Neural cell (in vitro differentiated cells): ENCODE data around the gene SYT13. TPM values are rescaled to one million over a fixed set of nuclear protein-coding genes. Genes with fewer than 3 reads are reported as not detected.

ENCODE experiments used
- H2AFZ ChIP-seq: fragments of 200-600, 300-800 bp; sonication (generic), shearing (Covaris generic); 2 replicates; pipeline ENCODE4 v1.6.0; 2014; ENCODE audit warnings: low read depth, mild to moderate bottlenecking, antibody characterized with exemption, low read length, moderate library complexity
- H3F3A ChIP-seq: fragments of 200-600 bp; shearing (Covaris generic); 2 replicates; pipeline ENCODE4 v1.6.1; 2016; ENCODE audit warnings: mild to moderate bottlenecking, moderate library complexity, mixed read lengths, antibody characterized with exemption, low read length; ENCODE audit not compliant: insufficient read depth, poor library complexity, severe bottlenecking
- H3K27ac ChIP-seq: fragments of 200-600, 300-800 bp; sonication (generic), shearing (Covaris generic); 2 replicates; pipeline ENCODE4 v1.5.1; 2014; ENCODE audit warnings: mild to moderate bottlenecking, low read length, moderate library complexity
- H3K27me3 ChIP-seq: fragments of 300-800, 200-600 bp; sonication (generic), shearing (Covaris generic); 2 replicates; pipeline ENCODE4 v1.6.0; 2014; ENCODE audit warnings: mild to moderate bottlenecking, low read depth, low read length, moderate library complexity; ENCODE audit not compliant: insufficient read depth
- H3K36me3 ChIP-seq: fragments of 300-800, 200-600 bp; sonication (generic), shearing (Covaris generic); 2 replicates; pipeline ENCODE4 v1.5.1; 2014; ENCODE audit warnings: mild to moderate bottlenecking, antibody characterized with exemption, low read length, moderate library complexity; ENCODE audit not compliant: insufficient read depth
- H3K4me2 ChIP-seq: fragments of 300-800, 200-600 bp; sonication (generic), shearing (Covaris generic); 2 replicates; pipeline ENCODE4 v1.6.0; 2014; ENCODE audit warnings: mild to moderate bottlenecking, low read length
- H3K4me3 ChIP-seq: fragments of 300-800, 200-600 bp; sonication (generic), shearing (Covaris generic); 2 replicates; pipeline ENCODE4 v1.5.1; 2014; ENCODE audit warnings: mild to moderate bottlenecking, low read length, moderate library complexity
- H3K79me2 ChIP-seq: fragments of 200-600 bp; shearing (Covaris generic); replicated peaks from 2 replicates; pipeline ENCODE4 v1.6.0; 2014; ENCODE audit warnings: mild to moderate bottlenecking, low read length, moderate library complexity; ENCODE audit not compliant: insufficient read depth
- H3K9ac ChIP-seq: fragments of 300-800, 200-600 bp; sonication (generic), shearing (Covaris generic); 2 replicates; pipeline ENCODE4 v1.6.1; 2016; ENCODE audit warnings: mild to moderate bottlenecking, low read length, mixed read lengths
- H3K9me2 ChIP-seq: fragments of 200-600 bp; shearing (Covaris generic); 2 replicates; pipeline ENCODE4 v1.6.1; 2016; ENCODE audit warnings: mild to moderate bottlenecking, low read length, mixed read lengths; ENCODE audit not compliant: insufficient read depth
- H3K9me3 ChIP-seq: fragments of 200-600, 300-800 bp; sonication (generic), shearing (Covaris generic); 2 replicates; pipeline ENCODE4 v1.6.1; 2016; ENCODE audit warnings: mild to moderate bottlenecking, mixed run types, low read length, moderate library complexity, mixed read lengths
- H4K20me1 ChIP-seq: fragments of 200-600 bp; shearing (Covaris generic); 2 replicates; pipeline ENCODE4 v1.6.1; 2016; ENCODE audit warnings: mild to moderate bottlenecking, mixed run types; ENCODE audit not compliant: insufficient read depth
- TAF1 ChIP-seq: IDR thresholded peaks from 2 replicates; pipeline ENCODE4 v1.6.1; 2012; ENCODE audit warnings: low read depth
- polyA plus RNA-seq: library from polyadenylated mRNA; depleted of rRNA; stranded (reverse); fragments of >200 nt; gene quantifications from 2 replicates; pipeline ENCODE4 v1.2.3, GENCODE V29; 2014
- TF ChIP-seq, protein P1 (sequence below): IDR thresholded peaks from 2 replicates; pipeline ENCODE4 v1.6.1; 2012; ENCODE audit warnings: borderline replicate concordance

The SYT13 gene
- polyA plus RNA-seq, 1 donor from 2014 or later, result 60.8 TPM

DNA sequence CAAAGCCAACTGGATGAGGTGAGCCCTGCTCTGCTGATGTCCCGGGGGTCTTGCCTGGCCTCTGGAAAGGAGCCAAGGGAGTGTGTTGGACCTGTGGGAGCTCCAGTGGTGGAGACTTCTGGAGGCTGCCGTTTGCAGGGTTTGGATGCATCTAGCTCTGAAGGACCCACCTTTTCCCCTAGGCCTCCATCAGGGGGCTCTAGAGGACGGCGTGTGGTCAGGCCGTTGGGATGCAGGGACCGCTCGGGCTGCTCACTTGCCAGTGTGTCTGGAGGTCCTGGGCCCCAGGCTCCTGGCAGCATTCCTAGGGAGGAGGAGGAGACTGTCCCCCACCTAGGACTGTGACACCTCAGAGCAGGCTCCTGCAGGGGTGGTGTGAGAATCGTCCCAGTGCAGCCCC is 81.4 kb downstream of the SYT13 start:
- Histone ChIP-seq H2AFZ (no peak overlapping the region), H3K36me3 (no peaks in the 10 kb centered on the region), H4K20me1 (no peaks in the 10 kb centered on the region), H3K79me2 (no peaks in the 10 kb centered on the region), H3K9ac (no peak overlapping the region), H3F3A (no peaks in the 10 kb centered on the region), H3K4me2 (no peak overlapping the region), H3K27me3 (no peaks in the 10 kb centered on the region), H3K4me3 (no peak overlapping the region), H3K9me2 (no peaks in the 10 kb centered on the region), H3K9me3 (no peaks in the 10 kb centered on the region), H3K27ac (no peak overlapping the region)
- TF ChIP-seq TAF1, result no peak

DNA sequence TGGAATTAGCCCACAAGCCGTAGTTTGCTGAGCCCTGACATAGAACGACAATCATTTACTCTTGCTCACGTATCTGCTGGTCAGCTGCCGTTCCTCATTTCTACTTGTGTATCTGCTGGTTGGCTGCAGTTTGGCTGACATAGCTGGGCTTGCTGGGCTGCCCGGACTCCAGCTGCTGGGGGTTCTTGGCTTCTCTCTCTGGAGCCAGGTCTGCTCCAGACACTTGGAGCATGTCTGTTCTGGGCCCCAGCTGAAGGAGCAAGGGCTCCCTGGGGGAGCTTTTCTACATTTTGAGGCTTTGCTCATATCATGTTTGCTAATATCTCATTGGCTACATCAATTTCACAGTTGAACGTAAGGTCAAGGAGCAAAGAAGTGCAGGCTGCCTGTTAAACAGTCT is 92.4 kb downstream of the SYT13 start:
- Histone ChIP-seq H3K27ac (no peak overlapping the region), H3K79me2 (no peaks in the 10 kb centered on the region), H4K20me1 (no peaks in the 10 kb centered on the region), H3K9me3 (no peaks in the 10 kb centered on the region), H3K9ac (no peak overlapping the region), H3K27me3 (no peaks in the 10 kb centered on the region), H3K9me2 (no peaks in the 10 kb centered on the region), H3K4me3 (no peak overlapping the region), H3K4me2 (no peak overlapping the region), H3F3A (no peaks in the 10 kb centered on the region), H2AFZ (no peak overlapping the region), H3K36me3 (no peaks in the 10 kb centered on the region)
- TF ChIP-seq, protein P1, sequence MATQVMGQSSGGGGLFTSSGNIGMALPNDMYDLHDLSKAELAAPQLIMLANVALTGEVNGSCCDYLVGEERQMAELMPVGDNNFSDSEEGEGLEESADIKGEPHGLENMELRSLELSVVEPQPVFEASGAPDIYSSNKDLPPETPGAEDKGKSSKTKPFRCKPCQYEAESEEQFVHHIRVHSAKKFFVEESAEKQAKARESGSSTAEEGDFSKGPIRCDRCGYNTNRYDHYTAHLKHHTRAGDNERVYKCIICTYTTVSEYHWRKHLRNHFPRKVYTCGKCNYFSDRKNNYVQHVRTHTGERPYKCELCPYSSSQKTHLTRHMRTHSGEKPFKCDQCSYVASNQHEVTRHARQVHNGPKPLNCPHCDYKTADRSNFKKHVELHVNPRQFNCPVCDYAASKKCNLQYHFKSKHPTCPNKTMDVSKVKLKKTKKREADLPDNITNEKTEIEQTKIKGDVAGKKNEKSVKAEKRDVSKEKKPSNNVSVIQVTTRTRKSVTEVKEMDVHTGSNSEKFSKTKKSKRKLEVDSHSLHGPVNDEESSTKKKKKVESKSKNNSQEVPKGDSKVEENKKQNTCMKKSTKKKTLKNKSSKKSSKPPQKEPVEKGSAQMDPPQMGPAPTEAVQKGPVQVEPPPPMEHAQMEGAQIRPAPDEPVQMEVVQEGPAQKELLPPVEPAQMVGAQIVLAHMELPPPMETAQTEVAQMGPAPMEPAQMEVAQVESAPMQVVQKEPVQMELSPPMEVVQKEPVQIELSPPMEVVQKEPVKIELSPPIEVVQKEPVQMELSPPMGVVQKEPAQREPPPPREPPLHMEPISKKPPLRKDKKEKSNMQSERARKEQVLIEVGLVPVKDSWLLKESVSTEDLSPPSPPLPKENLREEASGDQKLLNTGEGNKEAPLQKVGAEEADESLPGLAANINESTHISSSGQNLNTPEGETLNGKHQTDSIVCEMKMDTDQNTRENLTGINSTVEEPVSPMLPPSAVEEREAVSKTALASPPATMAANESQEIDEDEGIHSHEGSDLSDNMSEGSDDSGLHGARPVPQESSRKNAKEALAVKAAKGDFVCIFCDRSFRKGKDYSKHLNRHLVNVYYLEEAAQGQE, result no peak
- no peak for TF ChIP-seq TAF1

Other genes starting within 250 kb of the SYT13 start
- gene PRDM11, start 139.7 kb downstream of the SYT13 start, polyA plus RNA-seq, result 2.0 and 8.6 TPM in 2 replicates